GM21447 (cell line): ENCODE data around the gene NAA40.

ENCODE experiments used
- ATAC-seq: cut with Tn5 transposase; IDR thresholded peaks from one replicate; pipeline ENCODE4 v1.9.1; 2021; ENCODE audit not compliant: unreplicated experiment

Gene NAA40

GRCh38 chr11:63985812-63986155, 47.0 kb downstream of the NAA40 start:
- peak; percentile 45 for ATAC-seq

- peak; percentile 88 for ATAC-seq
These were observed 47.5 kb downstream of the NAA40 start, which contains the start of gene OTUB1 for GRCh38 chr11:63986156-63986931. OTUB1 (plus strand) TSS chr11:63986438; CDS start chr11:63986457, 19 bp downstream.

- no peak for ATAC-seq
These were observed 48.2 kb downstream of the NAA40 start for GRCh38 chr11:63986932-63987513.

GRCh38 chr11:63991558-63991957, 52.8 kb downstream of the NAA40 start:
- no peak for ATAC-seq

- ATAC-seq = no peak
These were observed 54.3 kb downstream of the NAA40 start for GRCh38 chr11:63993100-63993499.

GRCh38 chr11:63993993-63994392, 55.2 kb downstream of the NAA40 start:
- no peak for ATAC-seq

GRCh38 chr11:63996512-63996911, 57.7 kb downstream of the NAA40 start:
- no peak for ATAC-seq

- ATAC-seq = no peak
These were observed 58.4 kb downstream of the NAA40 start for GRCh38 chr11:63997104-63997700.

GRCh38 chr11:63997801-63998337, 59.1 kb downstream of the NAA40 start:
- no peak for ATAC-seq

- ATAC-seq = no peak
These were observed 60.0 kb downstream of the NAA40 start for GRCh38 chr11:63998558-63999348.

- ATAC-seq = no peak
These were observed 60.7 kb downstream of the NAA40 start for GRCh38 chr11:63999349-64000025.

- ATAC-seq = peak; percentile 59
These were observed 61.4 kb downstream of the NAA40 start for GRCh38 chr11:64000026-64000739.

GRCh38 chr11:64000740-64001483, 62.1 kb downstream of the NAA40 start:
- ATAC-seq = peak; percentile 8

- no peak for ATAC-seq
These were observed 63.0 kb downstream of the NAA40 start for GRCh38 chr11:64001484-64002420.

GRCh38 chr11:64003807-64004589, 65.2 kb downstream of the NAA40 start:
- ATAC-seq = no peak

- ATAC-seq = no peak
These were observed 65.8 kb downstream of the NAA40 start for GRCh38 chr11:64004590-64004984.

GRCh38 chr11:64005691-64006090, 66.9 kb downstream of the NAA40 start:
- no peak for ATAC-seq
